HepG2 (cell line): Measurements from ENCODE around the gene POLR1E. TPM values are rescaled to one million over a fixed set of nuclear protein-coding genes. Genes with fewer than 3 reads are reported as not detected.

Experiments
- ATAC-seq: fragments of 200-7000 bp; cut with Tn5 transposase; 3 replicates; pipeline ENCODE4 v1.9.1; 2020; ENCODE audit warnings: mild to moderate bottlenecking, moderate library complexity
- BruUV-seq: library from RNA; stranded (reverse); fragments of 400-500 nt; replicated peaks from 2 replicates; lab custom pipeline; 2021; lab: Mats Ljungman, UMichigan
- CTCF ChIA-PET: fragments of 300-600 bp; formaldehyde crosslinking; extraction: SDS; loops from one replicate; lab custom pipeline; 2021; ENCODE audit warnings: low total read pairs, inconsistent platforms, low intra/inter-chr PET ratio; lab: Yijun Ruan, JAX
- POLR2A ChIA-PET: fragments of 350-600 bp; sonication (Branson Sonifier 250); formaldehyde crosslinking; loops from one replicate; lab custom pipeline; 2020; ENCODE audit warnings: antibody characterized with exemption, inconsistent platforms; lab: Yijun Ruan, JAX
- DNase-seq: peaks from one replicate; pipeline ENCODE4 v3.0.0-alpha.2; 2015; ENCODE audit warnings: low spot score
- FAIRE-seq: peaks from 3 replicates; lab custom pipeline; 2011; peaks lifted over from hg19 to GRCh38; lab: Jason Lieb, UNC
- H2AFZ ChIP-seq: one replicate; pipeline ENCODE4 v1.6.1; 2011; ENCODE audit warnings: low read length, inconsistent platforms
- H3K27ac ChIP-seq: fragments of 300-600 bp; 3 replicates; pipeline ENCODE4 v1.8.0; 2011; ENCODE audit warnings: mixed run types, mild to moderate bottlenecking, mixed read lengths, low read length, inconsistent platforms; ENCODE audit not compliant: insufficient read depth; ENCODE audit errors: extremely low read length
- H3K27me3 ChIP-seq, 2 experiments: fragments of 200-600 bp in 1 of 2; 2 replicates in 1 of 2; 3 replicates in 1 of 2; pipeline versions ENCODE4 v1.6.0 to v1.8.0; 2011; ENCODE audit warnings: low read length in 2 of 2, mild to moderate bottlenecking in 2 of 2, moderate library complexity in 2 of 2, inconsistent platforms in 1 of 2; ENCODE audit not compliant: insufficient read depth in 2 of 2, control insufficient read depth in 1 of 2
- H3K36me3 ChIP-seq, 2 experiments: fragments of 200-600 bp in 1 of 2; replicated peaks in 1 of 2; 2 replicates in 1 of 2; 3 replicates in 1 of 2; pipeline versions ENCODE4 v1.5.1 to v1.8.0; 2011; ENCODE audit warnings: low read length in 2 of 2, inconsistent platforms in 1 of 2; ENCODE audit not compliant: insufficient read depth in 2 of 2, control insufficient read depth in 1 of 2
- H3K4me1 ChIP-seq: 2 replicates; pipeline ENCODE4 v1.5.1; 2012; ENCODE audit warnings: low read length, inconsistent platforms; ENCODE audit not compliant: insufficient read depth
- H3K4me2 ChIP-seq: 2 replicates; pipeline ENCODE4 v1.6.0; 2011; ENCODE audit warnings: low read depth, low read length, inconsistent platforms
- H3K4me3 ChIP-seq, 3 experiments: fragments of 200-600 bp in 1 of 3; sonication (generic), shearing (Covaris generic) in 1 of 3; replicated peaks in 1 of 3; 2 replicates each; pipeline ENCODE4 v1.5.1; 2011 to 2016; ENCODE audit warnings: low read length in 3 of 3, inconsistent platforms in 2 of 3, low read depth in 2 of 3, mild to moderate bottlenecking in 2 of 3, control low read depth in 1 of 3, mixed read lengths in 1 of 3; ENCODE audit not compliant: insufficient read depth in 1 of 3
- H3K79me2 ChIP-seq: one replicate; pipeline ENCODE4 v1.6.1; 2011; ENCODE audit warnings: low read length, inconsistent platforms; ENCODE audit not compliant: insufficient read depth
- H3K9ac ChIP-seq: 2 replicates; pipeline ENCODE4 v1.6.0; 2011; ENCODE audit warnings: mild to moderate bottlenecking, low read depth, low read length, inconsistent platforms; ENCODE audit not compliant: insufficient read depth
- H3K9me3 ChIP-seq: 2 replicates; pipeline ENCODE4 v1.5.1; 2012; ENCODE audit warnings: mild to moderate bottlenecking, low read length
- H4K20me1 ChIP-seq: 2 replicates; pipeline ENCODE4 v1.6.0; 2011; ENCODE audit warnings: inconsistent platforms, mild to moderate bottlenecking, low read length, moderate library complexity; ENCODE audit not compliant: insufficient read depth
- ELF1 ChIP-seq: sonication (generic); formaldehyde crosslinking; IDR thresholded peaks from 2 replicates; pipeline ENCODE4 v1.4.0; 2020; ENCODE audit warnings: missing genetic modification reagents
- KLF11 ChIP-seq: IDR thresholded peaks from 2 replicates; pipeline ENCODE4 v1.6.1; 2016; ENCODE audit warnings: missing compliant biosample characterization
- MED13 ChIP-seq: sonication (generic); formaldehyde crosslinking; IDR thresholded peaks from 2 replicates; pipeline ENCODE4 v1.5.0; 2020; ENCODE audit warnings: missing genetic modification reagents
- MYNN ChIP-seq: sonication (generic); formaldehyde crosslinking; IDR thresholded peaks from 2 replicates; pipeline ENCODE4 v1.4.0; 2020; ENCODE audit warnings: mild to moderate bottlenecking, low read depth, missing genetic modification reagents
- NCOA2 ChIP-seq: sonication (generic); formaldehyde crosslinking; IDR thresholded peaks from 2 replicates; pipeline ENCODE4 v1.8.0; 2022; ENCODE audit warnings: inconsistent platforms
- RNF2 ChIP-seq: fragments of 450-650 bp; conservative IDR thresholded peaks from 2 replicates; pipeline ENCODE4 v1.6.1; 2016; ENCODE audit warnings: low read depth
- SMAD1 ChIP-seq: sonication (generic); formaldehyde crosslinking; IDR thresholded peaks from 2 replicates; pipeline ENCODE4 v1.4.0; 2020; ENCODE audit warnings: missing genetic modification reagents, low read depth, mild to moderate bottlenecking, borderline replicate concordance
- ZFP90 ChIP-seq: sonication (generic); formaldehyde crosslinking; IDR thresholded peaks from 2 replicates; pipeline ENCODE4 v1.8.0; 2022; ENCODE audit warnings: missing genetic modification reagents, mild to moderate bottlenecking, inconsistent platforms, borderline replicate concordance
- ZNF124 ChIP-seq: sonication (generic); formaldehyde crosslinking; IDR thresholded peaks from 2 replicates; pipeline ENCODE4 v1.4.0; 2020; ENCODE audit warnings: missing genetic modification reagents
- ZNF281 ChIP-seq: sonication (generic); formaldehyde crosslinking; IDR thresholded peaks from 2 replicates; pipeline ENCODE4 v1.4.0; 2020; ENCODE audit warnings: missing genetic modification reagents, borderline replicate concordance
- WGBS: methylation state at CpG from one replicate; pipeline ENCODE4 v1.1.6; 2017; ENCODE audit warnings: low lambda C conversion rate; 5-methylcytosine and 5-hydroxymethylcytosine counted together
- in situ Hi-C: cut with HindIII; loops from 2 replicates; pipeline ENCODE4 v1.10.0; 2017; ENCODE audit warnings: low pct_unique_long_range_greater_than_20kb; ENCODE audit not compliant: extremely low pct_ligation_motif_present
- intact Hi-C: fragments of 100-400 bp; cut with micrococcal nuclease; formaldehyde crosslinking; loops from one replicate; pipeline ENCODE4 v1.10.0; 2022; ENCODE audit not compliant: unreplicated experiment
- polyA plus RNA-seq, 8 experiments: library from polyadenylated mRNA; depleted of rRNA in 3 of 8; stranded (reverse) in 7 of 8; unstranded in 1 of 8; fragments of >200 nt; fragmentation: Illumina TruSeq in 4 of 8; extraction: Trizol in 4 of 8; gene quantifications; 2 replicates each; pipeline versions ENCODE4 v1.2.1 to v1.2.3, GENCODE V29; 2011 to 2016; ENCODE audit warnings: low read depth in 4 of 8, missing spikeins in 1 of 8, mixed read lengths in 1 of 8; ENCODE audit not compliant: insufficient read depth in 1 of 8
- total RNA-seq, 5 experiments: library from RNA; depleted of rRNA; stranded (reverse); fragments of >200 nt; fragmentation: Illumina TruSeq; extraction: Trizol; gene quantifications; 2 replicates each; pipeline ENCODE4 v1.2.3, GENCODE V29; 2016; ENCODE audit warnings: low read depth in 1 of 5
- TF ChIP-seq, protein P1 (sequence below): sonication (generic); formaldehyde crosslinking; IDR thresholded peaks from 2 replicates; pipeline ENCODE4 v1.4.0; 2020; ENCODE audit warnings: mild to moderate bottlenecking, missing genetic modification reagents
- TF ChIP-seq, protein P2 (sequence below): sonication (generic); formaldehyde crosslinking; IDR thresholded peaks from 2 replicates; pipeline ENCODE4 v1.5.1; 2020; ENCODE audit warnings: mild to moderate bottlenecking, moderate library complexity, missing genetic modification reagents
- TF ChIP-seq, protein P3 (sequence below): sonication (generic); formaldehyde crosslinking; IDR thresholded peaks from 2 replicates; pipeline ENCODE4 v1.4.0; 2020; ENCODE audit warnings: missing genetic modification reagents
- TF ChIP-seq, protein P4 (sequence below): IDR thresholded peaks from 2 replicates; pipeline ENCODE4 v1.6.1; 2016; ENCODE audit warnings: missing compliant biosample characterization, missing genetic modification reagents, borderline replicate concordance

The POLR1E gene
- total and polyA plus RNA-seq, 2 of the 13 experiments (the other 11 are each of a cell fraction or from before 2014, with no cell fraction given): 23.0 to 37.8 TPM

DNA sequence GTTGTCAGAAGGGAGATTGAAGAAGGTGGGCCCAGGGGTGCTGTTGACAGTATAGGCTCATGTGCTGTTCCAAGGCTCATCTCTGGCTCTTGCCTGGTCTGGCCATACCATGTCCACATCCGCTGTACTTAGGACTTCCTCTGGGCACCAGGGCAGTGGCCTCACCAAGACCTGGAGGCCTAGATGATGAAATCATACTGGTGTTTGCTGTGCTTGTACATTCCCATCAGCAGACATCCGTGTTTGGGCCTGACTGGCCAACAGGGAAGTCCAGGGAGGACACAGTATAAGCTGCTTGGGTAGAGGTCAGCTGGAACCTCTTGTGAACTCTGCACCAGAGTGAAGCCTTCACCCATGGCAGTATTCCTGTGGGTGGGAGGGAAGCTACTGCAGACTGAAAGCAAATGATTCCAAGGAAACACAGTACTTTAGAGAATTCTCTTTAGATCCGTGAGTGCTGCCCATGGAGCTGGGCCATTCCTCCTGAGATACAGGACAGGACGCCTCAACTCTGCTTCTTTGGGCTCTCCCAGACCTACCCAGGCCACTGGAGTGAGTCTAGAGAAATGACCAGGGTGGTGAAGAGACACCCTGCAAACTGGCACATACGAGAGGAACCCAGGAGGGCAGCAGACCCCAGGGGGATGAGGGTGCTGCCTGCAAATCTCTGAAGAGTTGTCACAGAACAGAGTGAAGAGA lies 22.5 kb downstream of the POLR1E start (continued):
- TF ChIP-seq ZNF281 (CRISPR knock-in tag): no peak; the same call in 1 of the 2 replicates

DNA sequence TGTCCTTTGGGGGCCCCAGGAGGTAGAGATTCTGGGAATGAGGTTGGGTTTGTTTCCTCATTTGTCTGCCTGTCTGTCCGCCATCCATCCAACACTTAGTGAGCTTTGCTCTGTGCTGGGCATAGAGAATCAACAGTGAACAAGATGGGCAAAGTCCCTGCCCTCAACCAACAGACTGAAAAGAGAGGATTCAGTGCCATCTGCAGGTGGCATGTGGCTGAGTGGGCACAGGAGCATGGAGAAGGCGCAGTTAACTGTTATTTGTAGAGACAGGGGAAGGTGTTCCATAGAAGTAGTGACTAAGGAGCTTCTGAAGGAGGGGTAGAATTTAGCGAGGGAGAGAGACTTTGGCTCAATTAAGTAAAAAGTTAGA lies 23.1 kb downstream of the POLR1E start:
- Histone ChIP-seq H2AFZ (no peak overlapping the region), H3K4me3 (peak overlapping the region in 1 of 3 experiments; percentile 45; a peak in 2 of 6 replicates), H3K27me3 (no peaks in the 10 kb centered on the region), H3K27ac (peak overlapping the region; percentile 87), H3K9me3 (no peaks in the 10 kb centered on the region), H3K36me3 (peaks cover 2 to 5% of the 10 kb centered on the region in 2 experiments; a peak in 4 of 5 replicates), H3K9ac (peak overlapping the region; percentile 48), H4K20me1 (no peaks in the 10 kb centered on the region), H3K79me2 (no peaks in the 10 kb centered on the region), H3K4me2 (peak overlapping the region; percentile 49), H3K4me1 (peaks cover 44% of the 10 kb centered on the region)
- no peak for DNase-seq
- ChIA-PET POLR2A (interaction anchor here (1.1 to 2.1 kb wide), 3 partner anchors 9 to 83 kb away, joined by 3 to 16 read pairs (median 4); partner anchors contain the start of genes POLR1E and TOMM5), CTCF (no interaction called here)
- 94% methylated on average over 2 of the region's 3 CpGs for WGBS
- no peak for ATAC-seq
- in situ Hi-C loops (no loop called here), intact Hi-C loops (no loop called here)
- BruUV-seq: no TSS peak
- FAIRE-seq: no peak
- TF ChIP-seq KLF11 (CRISPR knock-in tag): no peak
- no peak for TF ChIP-seq MED13 (CRISPR knock-in tag)
- no peak for TF ChIP-seq ZNF124
- TF ChIP-seq RNF2: no peak
- no peak for TF ChIP-seq MYNN (CRISPR knock-in tag)
- no peak for TF ChIP-seq NCOA2 (CRISPR knock-in tag)
- TF ChIP-seq, protein P1, sequence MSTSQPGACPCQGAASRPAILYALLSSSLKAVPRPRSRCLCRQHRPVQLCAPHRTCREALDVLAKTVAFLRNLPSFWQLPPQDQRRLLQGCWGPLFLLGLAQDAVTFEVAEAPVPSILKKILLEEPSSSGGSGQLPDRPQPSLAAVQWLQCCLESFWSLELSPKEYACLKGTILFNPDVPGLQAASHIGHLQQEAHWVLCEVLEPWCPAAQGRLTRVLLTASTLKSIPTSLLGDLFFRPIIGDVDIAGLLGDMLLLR (CRISPR knock-in tag): no peak
- no peak for TF ChIP-seq ELF1 (CRISPR knock-in tag)
- no peak for TF ChIP-seq ZFP90 (CRISPR knock-in tag)
- TF ChIP-seq SMAD1 (CRISPR knock-in tag): no peak
- TF ChIP-seq, protein P2, sequence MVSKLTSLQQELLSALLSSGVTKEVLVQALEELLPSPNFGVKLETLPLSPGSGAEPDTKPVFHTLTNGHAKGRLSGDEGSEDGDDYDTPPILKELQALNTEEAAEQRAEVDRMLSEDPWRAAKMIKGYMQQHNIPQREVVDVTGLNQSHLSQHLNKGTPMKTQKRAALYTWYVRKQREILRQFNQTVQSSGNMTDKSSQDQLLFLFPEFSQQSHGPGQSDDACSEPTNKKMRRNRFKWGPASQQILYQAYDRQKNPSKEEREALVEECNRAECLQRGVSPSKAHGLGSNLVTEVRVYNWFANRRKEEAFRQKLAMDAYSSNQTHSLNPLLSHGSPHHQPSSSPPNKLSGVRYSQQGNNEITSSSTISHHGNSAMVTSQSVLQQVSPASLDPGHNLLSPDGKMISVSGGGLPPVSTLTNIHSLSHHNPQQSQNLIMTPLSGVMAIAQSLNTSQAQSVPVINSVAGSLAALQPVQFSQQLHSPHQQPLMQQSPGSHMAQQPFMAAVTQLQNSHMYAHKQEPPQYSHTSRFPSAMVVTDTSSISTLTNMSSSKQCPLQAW (CRISPR knock-in tag): no peak
- TF ChIP-seq, protein P3, sequence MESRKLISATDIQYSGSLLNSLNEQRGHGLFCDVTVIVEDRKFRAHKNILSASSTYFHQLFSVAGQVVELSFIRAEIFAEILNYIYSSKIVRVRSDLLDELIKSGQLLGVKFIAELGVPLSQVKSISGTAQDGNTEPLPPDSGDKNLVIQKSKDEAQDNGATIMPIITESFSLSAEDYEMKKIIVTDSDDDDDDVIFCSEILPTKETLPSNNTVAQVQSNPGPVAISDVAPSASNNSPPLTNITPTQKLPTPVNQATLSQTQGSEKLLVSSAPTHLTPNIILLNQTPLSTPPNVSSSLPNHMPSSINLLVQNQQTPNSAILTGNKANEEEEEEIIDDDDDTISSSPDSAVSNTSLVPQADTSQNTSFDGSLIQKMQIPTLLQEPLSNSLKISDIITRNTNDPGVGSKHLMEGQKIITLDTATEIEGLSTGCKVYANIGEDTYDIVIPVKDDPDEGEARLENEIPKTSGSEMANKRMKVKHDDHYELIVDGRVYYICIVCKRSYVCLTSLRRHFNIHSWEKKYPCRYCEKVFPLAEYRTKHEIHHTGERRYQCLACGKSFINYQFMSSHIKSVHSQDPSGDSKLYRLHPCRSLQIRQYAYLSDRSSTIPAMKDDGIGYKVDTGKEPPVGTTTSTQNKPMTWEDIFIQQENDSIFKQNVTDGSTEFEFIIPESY: no peak
- TF ChIP-seq, protein P4, sequence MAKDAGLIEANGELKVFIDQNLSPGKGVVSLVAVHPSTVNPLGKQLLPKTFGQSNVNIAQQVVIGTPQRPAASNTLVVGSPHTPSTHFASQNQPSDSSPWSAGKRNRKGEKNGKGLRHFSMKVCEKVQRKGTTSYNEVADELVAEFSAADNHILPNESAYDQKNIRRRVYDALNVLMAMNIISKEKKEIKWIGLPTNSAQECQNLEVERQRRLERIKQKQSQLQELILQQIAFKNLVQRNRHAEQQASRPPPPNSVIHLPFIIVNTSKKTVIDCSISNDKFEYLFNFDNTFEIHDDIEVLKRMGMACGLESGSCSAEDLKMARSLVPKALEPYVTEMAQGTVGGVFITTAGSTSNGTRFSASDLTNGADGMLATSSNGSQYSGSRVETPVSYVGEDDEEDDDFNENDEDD (CRISPR knock-in tag): no peak
